NCI-H2196 treated with DMSO at 0.1 percent for 48 hours (cell line): ENCODE results near the gene TMEM196.
"Not testable (repeated sequence)": the region's sequence is repeated elsewhere in the genome, so short reads cannot be mapped to it uniquely, and the experiment has no call there.

ENCODE experiments used
- DNase-seq: peaks from one replicate; lab custom pipeline; 2025; ENCODE audit not compliant: unreplicated experiment; lab: John Stamatoyannopoulos, UW

Gene TMEM196

DNA sequence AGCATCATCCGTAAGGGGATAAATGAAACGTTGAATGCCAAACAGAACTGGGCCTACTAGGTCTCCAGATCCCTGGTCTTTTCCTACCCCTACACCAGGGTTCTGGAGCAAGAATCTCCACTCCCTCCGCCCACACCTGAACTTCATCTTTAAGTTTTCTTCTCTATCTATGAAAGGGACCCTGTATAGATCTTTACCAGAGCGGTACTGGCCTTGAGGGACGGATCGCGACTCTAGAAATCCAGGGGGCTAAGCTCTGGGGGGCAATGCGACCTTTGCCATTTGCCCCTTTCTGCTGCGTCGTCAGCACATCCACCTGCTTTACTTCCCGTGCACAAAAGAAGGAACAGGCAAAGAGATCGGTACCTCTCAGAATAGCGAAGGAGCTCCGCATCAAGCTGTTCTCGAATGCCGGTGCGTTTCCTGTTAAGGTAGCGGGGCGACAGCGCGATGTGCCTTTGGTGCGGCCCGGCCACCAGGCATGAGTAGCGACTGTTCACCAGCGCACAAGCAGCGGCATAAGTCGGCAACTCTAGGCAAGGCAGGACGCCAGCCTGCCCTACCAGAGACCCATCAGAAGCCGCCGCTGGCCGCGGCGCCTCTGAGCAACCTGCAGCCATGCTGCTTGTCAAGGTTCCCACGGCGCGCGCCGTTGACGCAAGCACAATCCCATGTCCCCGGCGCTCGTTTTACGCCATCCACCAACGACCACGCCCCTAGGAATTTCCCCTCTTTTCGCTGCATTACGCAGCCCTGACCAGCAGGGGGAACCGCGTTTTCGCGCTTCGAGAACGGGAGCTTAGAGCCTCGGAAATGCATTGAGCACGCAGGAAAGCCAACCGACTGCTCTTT is 64.8 kb downstream of the TMEM196 start, which contains the start of gene POLR1F:
POLR1F (minus strand) TSS at position 641 of the 852 bp plus-strand sequence; CDS start at position 620, 21 bp downstream.
- peak; percentile 85 for DNase-seq

- no peak for DNase-seq
These were observed 66.2 kb downstream of the TMEM196 start for GRCh38 chr7:19707240-19707639.

DNA sequence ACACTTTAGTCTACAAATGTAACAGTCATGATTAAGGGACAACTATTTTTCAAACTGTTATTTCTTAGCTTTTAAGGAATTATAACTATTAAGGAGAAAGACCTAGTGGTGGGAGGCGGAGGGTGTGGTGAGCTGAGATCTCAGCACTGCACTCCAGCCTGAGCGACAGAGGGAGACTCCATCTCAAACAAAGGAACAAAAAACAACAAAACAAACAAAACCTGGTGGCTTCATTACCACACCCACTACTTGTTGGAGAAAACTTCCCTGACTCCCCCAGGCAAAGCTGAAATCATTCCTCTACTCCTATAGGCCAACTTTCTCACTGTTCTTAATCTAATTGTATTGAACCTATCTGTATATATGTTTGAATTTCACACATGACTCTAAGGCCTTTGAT is 67.8 kb downstream of the TMEM196 start:
- no peak for DNase-seq

DNA sequence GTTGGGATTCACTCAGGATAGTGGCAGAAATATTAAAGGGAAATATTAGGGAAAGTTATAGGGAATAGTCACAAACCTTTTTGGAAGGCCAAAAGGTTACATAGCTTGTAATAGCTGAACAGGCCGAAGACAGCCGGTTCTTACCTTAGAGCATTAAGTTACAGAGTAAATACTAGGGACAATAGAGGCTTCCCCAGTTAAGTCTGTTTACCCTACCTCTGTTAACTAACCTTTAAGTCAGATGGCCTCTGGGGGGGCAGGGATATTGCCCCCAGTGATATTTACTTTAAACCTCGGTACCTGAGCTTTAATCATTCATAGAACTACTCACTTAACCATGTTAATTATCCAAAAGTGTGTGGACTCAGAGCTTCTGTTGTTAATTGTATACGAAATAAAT is 71.9 kb downstream of the TMEM196 start:
- DNase-seq: no peak

DNA sequence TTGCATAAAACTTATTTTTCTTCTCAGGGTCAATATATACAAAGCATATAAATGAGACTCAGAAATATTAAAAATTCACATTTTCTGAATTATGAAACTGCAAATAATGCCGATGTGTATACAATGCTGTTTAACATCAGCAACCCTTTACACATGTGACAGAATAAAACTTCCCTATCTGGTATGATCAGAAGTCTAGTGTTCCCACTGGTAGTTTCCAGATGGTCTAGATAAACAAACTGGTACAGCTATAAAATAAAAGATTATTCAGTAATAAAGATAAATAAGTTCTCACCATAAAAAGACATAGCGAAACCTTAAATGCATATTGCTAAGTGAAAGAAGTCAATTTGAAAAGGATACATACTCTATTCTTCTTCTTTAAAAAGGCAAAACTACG is 72.5 kb downstream of the TMEM196 start:
- DNase-seq: no peak

DNA sequence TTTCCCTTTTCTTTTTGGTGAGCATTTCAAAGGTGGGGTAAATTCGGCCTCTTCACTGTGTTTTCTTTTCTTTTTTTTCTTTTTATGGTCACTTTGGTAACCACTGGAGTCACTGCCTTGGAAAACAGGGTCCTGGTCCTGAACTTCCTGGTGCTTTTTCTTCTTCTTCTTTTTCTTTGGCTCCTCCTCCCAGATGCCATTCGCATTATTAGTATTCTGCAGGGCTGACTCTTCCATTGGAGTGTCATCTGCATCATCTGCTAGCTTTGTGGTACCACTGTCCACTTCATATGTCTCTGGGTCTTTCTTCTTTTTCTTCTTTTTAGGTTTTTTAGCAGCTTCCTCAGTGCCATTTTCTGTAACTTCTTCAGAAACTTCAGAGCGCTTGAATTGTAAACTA is 75.1 kb downstream of the TMEM196 start:
- no peak for DNase-seq

- DNase-seq: no peak
These were observed 76.5 kb downstream of the TMEM196 start for GRCh38 chr7:19696926-19697325.

GRCh38 chr7:19692111-19692828 is 81.1 kb downstream of the TMEM196 start:
- DNase-seq: no peak

DNA sequence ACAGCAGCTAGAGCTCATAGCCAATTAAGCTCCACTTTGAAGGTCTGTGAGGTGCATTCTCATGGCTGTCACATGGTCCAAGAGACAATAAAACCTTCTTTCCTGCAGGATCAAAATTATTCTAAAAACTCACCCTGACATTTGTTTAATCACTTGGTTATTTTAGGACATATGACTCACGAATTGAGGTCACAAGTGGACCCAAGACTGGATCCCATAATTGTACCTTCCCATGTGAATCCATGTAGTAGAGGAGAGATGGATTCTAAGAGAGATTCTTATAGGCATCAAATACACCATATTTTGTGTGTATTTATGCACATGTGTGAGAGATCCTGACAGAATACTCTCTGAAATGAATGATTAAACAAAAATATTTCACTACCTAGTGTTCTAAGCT is 82.7 kb downstream of the TMEM196 start:
- DNase-seq: no peak

- not testable (repeated sequence) for DNase-seq
These were observed 84.3 kb downstream of the TMEM196 start for GRCh38 chr7:19689130-19689529.

DNA sequence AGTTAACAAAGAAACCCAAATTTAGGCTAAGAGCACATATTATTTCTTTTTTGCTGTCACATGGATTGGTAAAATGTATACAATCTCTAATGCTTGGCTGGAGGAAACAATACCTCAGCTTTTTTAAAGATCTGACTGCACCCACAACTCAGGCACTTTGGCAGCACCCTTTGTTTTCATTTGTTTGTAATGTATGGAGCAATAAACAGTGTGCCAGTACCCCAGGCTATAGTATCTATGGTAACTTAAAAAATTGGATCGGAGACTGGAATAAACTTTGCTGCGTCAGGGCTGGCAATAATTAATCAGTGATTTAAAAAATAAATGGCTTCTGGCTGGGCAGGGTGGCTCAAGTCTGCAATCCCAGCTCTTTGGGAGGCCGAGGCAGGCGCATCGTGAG is 91.8 kb downstream of the TMEM196 start:
- no peak for DNase-seq

DNA sequence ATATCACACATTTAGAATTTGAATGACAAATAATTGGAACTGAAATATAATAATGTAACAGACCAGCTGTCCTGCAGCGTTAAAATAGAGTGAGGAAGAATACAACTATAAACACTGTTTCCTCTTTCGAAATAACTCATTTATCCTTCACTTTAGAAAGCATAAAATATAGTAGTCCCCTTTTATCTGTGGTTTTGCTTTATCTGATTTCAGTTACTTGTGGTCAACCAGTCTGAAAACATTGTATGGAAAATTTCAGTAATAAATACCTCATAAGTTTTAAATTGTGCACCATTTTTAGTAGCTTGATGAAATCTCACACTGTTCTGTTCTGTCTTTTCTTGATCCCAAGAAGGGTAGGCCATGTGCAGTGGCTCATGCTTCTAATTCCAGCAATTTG is 96.2 kb downstream of the TMEM196 start:
- no peak for DNase-seq

DNA sequence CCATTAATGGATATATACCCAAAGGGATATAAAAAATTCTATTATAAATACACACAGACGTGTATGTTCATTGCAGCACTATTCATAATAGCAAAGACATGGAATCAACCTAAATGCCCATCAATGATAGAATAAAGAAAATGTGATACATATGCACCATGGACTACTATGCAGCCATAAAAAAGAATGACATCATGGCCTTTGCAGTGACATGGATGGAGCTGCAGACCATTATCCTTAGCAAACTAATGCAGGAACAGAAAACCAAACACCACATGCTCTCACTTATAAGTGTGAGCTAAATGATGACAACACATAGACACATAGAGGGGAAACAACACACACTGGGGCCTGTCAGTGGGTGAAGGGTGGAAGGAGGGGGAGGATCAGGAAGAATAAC is 97.6 kb downstream of the TMEM196 start:
- no peak for DNase-seq

DNA sequence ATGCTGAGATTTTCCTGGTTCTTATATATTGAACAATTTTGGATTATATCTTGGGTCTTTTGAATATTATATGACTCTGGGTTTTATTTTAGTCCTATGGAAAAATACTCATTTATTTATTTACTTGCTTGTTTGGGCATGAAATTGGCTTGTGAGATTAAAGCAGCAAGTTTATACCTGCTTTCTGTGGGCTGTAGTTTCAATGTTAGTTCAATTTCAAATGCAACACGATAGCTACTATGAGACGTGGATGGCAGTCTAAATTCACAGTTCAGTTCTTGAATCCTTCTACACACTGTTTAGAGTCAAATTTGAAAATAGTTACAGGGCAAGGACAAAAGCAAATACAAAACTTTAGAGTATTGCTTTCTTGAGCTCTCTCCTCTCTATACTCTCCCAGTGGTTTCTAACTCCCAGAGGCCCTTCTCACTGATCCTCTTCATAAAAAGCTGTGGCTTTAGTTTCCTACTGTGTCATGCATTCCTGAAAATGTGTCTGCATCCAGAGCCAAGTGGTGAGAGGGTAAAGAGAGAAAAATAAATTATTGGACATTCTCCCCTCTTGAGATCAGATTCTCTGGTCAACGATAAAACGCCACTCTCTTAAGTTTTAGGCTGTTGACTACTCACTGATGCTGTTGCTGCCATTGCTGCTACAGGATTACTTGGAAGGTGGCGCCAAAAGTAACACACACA is 99.0 kb downstream of the TMEM196 start:
- DNase-seq: no peak

DNA sequence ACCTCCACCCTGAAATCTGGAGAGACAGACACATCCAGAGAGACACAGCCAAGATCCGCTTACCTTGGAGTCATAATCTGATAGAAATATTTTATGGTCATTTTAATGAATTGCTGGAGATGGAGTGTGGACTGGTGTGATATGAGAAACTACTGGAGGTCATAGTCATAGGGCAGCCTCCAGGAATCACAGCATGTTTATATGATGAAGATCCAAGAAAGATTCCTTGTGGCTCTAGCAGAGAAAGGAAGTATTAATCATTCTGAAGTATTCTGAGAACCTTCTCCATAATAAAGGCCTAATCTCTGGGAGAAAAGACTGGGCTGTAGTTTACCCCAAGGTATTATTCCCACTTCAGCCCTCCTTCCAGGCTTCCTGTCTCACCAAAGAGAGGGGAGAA is 102.6 kb downstream of the TMEM196 start:
- no peak for DNase-seq
